SK-N-SH treated with all-trans-retinoic acid at 6 μM for 48 hours (cell line): ENCODE measurements around the gene CPXM2.

Source experiments
- PATZ1 ChIP-seq: fragments of 250-450 bp; sonication (Bioruptor Pico); IDR thresholded peaks from 2 replicates; pipeline ENCODE4 v1.8.0; 2020; ENCODE audit warnings: mild to moderate bottlenecking, moderate library complexity, borderline replicate concordance
- SNAI2 ChIP-seq: fragments of 250-450 bp; sonication (Bioruptor Pico); IDR thresholded peaks from 2 replicates; pipeline ENCODE4 v1.5.0; 2020; ENCODE audit warnings: mild to moderate bottlenecking, moderate library complexity
- ZFP3 ChIP-seq: fragments of 250-450 bp; sonication (Bioruptor Pico); IDR thresholded peaks from 2 replicates; pipeline ENCODE4 v1.5.0; 2020; ENCODE audit warnings: mild to moderate bottlenecking, moderate library complexity

- TF ChIP-seq PATZ1 (CRISPR knock-in tag) (no peak), SNAI2 (no peak), ZFP3 (no peak)
These were observed 118.7 kb downstream of the CPXM2 start for GRCh38 chr10:123772645-123773508.
